Thyroid gland (tissue), 4 donors: ENCODE data around the gene STPG1. TPM values are rescaled to one million over a fixed set of nuclear protein-coding genes. Genes with fewer than 3 reads are reported as not detected.

ENCODE experiments used
- DNase-seq, 2 donors: peaks; one replicate each; pipeline ENCODE4 v3.0.0-alpha.2; 2019
- H3K27ac ChIP-seq, 3 donors: fragments of 200-600 bp; sonication (generic); 1 replicate in 2 of 3; 2 replicates in 1 of 3; pipeline ENCODE4 v1.5.1; 2016 to 2019; ENCODE audit warnings: mild to moderate bottlenecking in 1 of 3, moderate library complexity in 1 of 3
- H3K27me3 ChIP-seq: fragments of 200-600 bp; sonication (generic); one replicate; pipeline ENCODE4 v1.5.1; 2019
- H3K36me3 ChIP-seq, 2 donors: fragments of 200-600 bp; sonication (generic); one replicate each; pipeline ENCODE4 v1.5.1; 2016 to 2019
- H3K4me1 ChIP-seq, 2 donors: fragments of 200-600 bp; sonication (generic); one replicate each; pipeline ENCODE4 v1.5.1; 2017 to 2019
- H3K4me3 ChIP-seq, 3 donors: fragments of 200-600 bp; sonication (generic); replicated peaks in 1 of 3; 1 replicate in 2 of 3; 2 replicates in 1 of 3; pipeline ENCODE4 v1.5.1; 2016; ENCODE audit warnings: mild to moderate bottlenecking in 1 of 3
- H3K9me3 ChIP-seq: fragments of 200-600 bp; sonication (generic); one replicate; pipeline ENCODE4 v1.5.1; 2017
- POLR2A ChIP-seq, 2 donors: fragments of 450-650 bp; IDR thresholded peaks; one replicate each; pipeline ENCODE4 v1.6.1; 2017; ENCODE audit warnings: antibody characterized with exemption in 2 of 2, mild to moderate bottlenecking in 2 of 2, moderate library complexity in 1 of 2
- WGBS, 2 donors: methylation state at CpG; one replicate each; pipeline ENCODE4 v1.1.5; 2017; 5-methylcytosine and 5-hydroxymethylcytosine counted together
- intact Hi-C: fragments of 100-400 bp; cut with DNase I; formaldehyde crosslinking; loops from one replicate; pipeline ENCODE4 v1.15.1; 2023
- total RNA-seq, 4 donors: library from RNA; depleted of rRNA; stranded (reverse); fragments of >200 nt; gene quantifications; one replicate each; pipeline ENCODE4 v1.2.3, GENCODE V29; 2016
- TF ChIP-seq, protein P1 (sequence below), 6 experiments: fragments of 200-600 bp in 3 of 6; fragments of 450-650 bp in 3 of 6; sonication (generic) in 3 of 6; IDR thresholded peaks; one replicate each; pipeline ENCODE4 v1.5.1; 2016 to 2019; ENCODE audit warnings: antibody characterized with exemption in 6 of 6, mild to moderate bottlenecking in 2 of 6, inconsistent platforms in 1 of 6, moderate library complexity in 1 of 6

The STPG1 gene
- total RNA-seq, 4 donors from 2014 or later: 5.2 to 8.9 (median 7.0) TPM

DNA sequence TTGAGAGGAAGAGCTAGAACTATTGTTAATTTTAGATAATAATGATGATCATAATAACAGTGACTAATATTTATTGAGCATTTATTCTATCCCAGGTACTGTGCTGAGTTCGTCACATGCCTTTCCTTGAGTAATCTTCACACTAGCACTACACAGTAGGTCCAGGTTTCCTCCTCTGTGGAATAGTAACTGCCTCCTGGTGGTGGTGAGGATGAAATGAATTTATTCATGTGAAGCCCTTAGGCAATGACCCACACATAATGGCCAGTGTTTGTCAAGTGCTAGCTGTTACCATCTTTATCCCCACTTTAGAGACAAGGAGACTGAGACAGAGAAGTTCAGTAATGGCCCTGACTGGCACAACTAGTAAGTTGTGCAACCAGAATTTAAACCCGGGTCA, 7.9 kb upstream of the STPG1 start:
- WGBS, 2 donors: 89 to 98% methylated on average over 2 of the region's 2 CpGs
- intact Hi-C loops: no loop called here
- H3K9me3 ChIP-seq: no peaks in the 10 kb centered on the region
- peaks cover 3 to 6% of the 10 kb centered on the region in 2 donors for H3K36me3 ChIP-seq
- no peak for TF ChIP-seq POLR2A (IDR thresholded peaks at IDR 0.05)
- TF ChIP-seq, protein P1, sequence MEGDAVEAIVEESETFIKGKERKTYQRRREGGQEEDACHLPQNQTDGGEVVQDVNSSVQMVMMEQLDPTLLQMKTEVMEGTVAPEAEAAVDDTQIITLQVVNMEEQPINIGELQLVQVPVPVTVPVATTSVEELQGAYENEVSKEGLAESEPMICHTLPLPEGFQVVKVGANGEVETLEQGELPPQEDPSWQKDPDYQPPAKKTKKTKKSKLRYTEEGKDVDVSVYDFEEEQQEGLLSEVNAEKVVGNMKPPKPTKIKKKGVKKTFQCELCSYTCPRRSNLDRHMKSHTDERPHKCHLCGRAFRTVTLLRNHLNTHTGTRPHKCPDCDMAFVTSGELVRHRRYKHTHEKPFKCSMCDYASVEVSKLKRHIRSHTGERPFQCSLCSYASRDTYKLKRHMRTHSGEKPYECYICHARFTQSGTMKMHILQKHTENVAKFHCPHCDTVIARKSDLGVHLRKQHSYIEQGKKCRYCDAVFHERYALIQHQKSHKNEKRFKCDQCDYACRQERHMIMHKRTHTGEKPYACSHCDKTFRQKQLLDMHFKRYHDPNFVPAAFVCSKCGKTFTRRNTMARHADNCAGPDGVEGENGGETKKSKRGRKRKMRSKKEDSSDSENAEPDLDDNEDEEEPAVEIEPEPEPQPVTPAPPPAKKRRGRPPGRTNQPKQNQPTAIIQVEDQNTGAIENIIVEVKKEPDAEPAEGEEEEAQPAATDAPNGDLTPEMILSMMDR (IDR thresholded peaks at IDR 0.05): no peak
- H3K4me1 ChIP-seq: peaks cover 20 to 27% of the 10 kb centered on the region in 2 donors
- no peaks in the 10 kb centered on the region for H3K27me3 ChIP-seq
- DNase-seq: no peak
- no peak overlapping the region for H3K4me3 ChIP-seq
- no peak overlapping the region for H3K27ac ChIP-seq

GRCh38 chr1:24420547-24420946, 7.0 kb upstream of the STPG1 start:
- intact Hi-C loops: no loop called here
- Histone ChIP-seq H3K27ac (no peak overlapping the region), H3K36me3 (peaks cover 3 to 6% of the 10 kb centered on the region in 2 donors), H3K27me3 (no peaks in the 10 kb centered on the region), H3K4me1 (peaks cover 21 to 29% of the 10 kb centered on the region in 2 donors), H3K4me3 (no peak overlapping the region), H3K9me3 (no peaks in the 10 kb centered on the region)
- 84 to 88% methylated on average over 4 of the region's 4 CpGs for WGBS, 2 donors
- no peak for DNase-seq
- no peak for TF ChIP-seq POLR2A (IDR thresholded peaks at IDR 0.05)
- TF ChIP-seq, protein P1 (IDR thresholded peaks at IDR 0.05): no peak

DNA sequence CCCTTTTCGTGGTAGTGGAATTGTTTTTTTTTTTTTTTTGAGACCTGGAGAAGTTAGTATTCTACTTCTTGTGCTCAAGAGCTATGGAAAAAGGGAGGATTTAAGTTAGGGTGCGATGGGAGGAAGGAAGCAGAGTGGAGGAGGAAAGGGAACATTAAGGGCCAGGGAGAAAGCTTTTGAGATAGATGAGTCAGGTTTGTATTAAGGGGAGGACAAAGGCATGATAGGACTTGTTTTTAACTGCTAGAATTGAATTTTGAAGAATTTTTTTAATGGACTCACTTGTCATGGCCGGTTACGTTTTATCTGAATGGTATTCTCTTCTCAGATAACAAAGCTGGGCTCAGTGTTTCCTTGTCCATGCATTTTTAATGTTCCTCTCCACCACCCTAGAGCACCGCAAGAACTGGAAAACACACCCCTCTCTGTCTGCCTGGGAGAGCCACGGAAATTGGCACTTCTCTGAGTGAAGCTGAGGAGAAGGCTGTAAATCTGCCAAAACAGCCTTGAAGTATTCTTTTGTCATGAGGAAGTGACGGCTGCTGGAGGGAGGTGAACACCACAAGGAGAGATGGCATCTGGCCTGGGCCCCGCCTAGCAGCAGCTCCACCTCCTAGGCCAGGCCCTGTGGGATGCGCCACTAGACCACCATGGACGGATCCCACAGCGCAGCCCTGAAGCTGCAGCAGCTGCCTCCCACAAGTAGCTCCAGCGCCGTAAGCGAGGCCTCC, 5.5 kb upstream of the STPG1 start:
- H3K27ac ChIP-seq: peak overlapping the region; percentile 52 to 81 (median 61)
- no peak overlapping the region for H3K4me3 ChIP-seq
- H3K9me3 ChIP-seq: no peaks in the 10 kb centered on the region
- H3K4me1 ChIP-seq: peaks cover 25 to 35% of the 10 kb centered on the region in 2 donors
- peak; percentile 87 for DNase-seq
- no peaks in the 10 kb centered on the region for H3K27me3 ChIP-seq
- intact Hi-C loops: loop anchor here (10.0 kb wide), 1 partner anchor 216 kb away; no protein-coding TSS in a partner anchor
- 46 to 55% methylated on average over 14 of the region's 14 CpGs for WGBS, 2 donors
- H3K36me3 ChIP-seq: peaks cover 3 to 6% of the 10 kb centered on the region in 2 donors
- TF ChIP-seq, protein P1 (IDR thresholded peaks at IDR 0.05): no peak
- TF ChIP-seq POLR2A (IDR thresholded peaks at IDR 0.05): peak in 1 of 2 donors; percentile 19

- Histone ChIP-seq H3K4me1 (peaks cover 28 to 42% of the 10 kb centered on the region in 2 donors), H3K27me3 (no peaks in the 10 kb centered on the region), H3K36me3 (peaks cover 3 to 6% of the 10 kb centered on the region in 2 donors), H3K4me3 (no peak overlapping the region), H3K27ac (peak overlapping the region; percentile 52 to 81 (median 61)), H3K9me3 (no peaks in the 10 kb centered on the region)
- DNase-seq: no peak
- intact Hi-C loops: loop anchor here (10.0 kb wide), 1 partner anchor 217 kb away; no protein-coding TSS in a partner anchor
- WGBS, 2 donors: 64 to 79% methylated on average over 1 of the region's 1 CpG
- no peak for TF ChIP-seq POLR2A (IDR thresholded peaks at IDR 0.05)
- TF ChIP-seq, protein P1 (IDR thresholded peaks at IDR 0.05): no peak
Measured at GRCh38 chr1:24417681-24418080, 4.1 kb upstream of the STPG1 start.
